IMR-90 (cell line): ENCODE measurements around the gene PIGN. TPM values are rescaled to one million over a fixed set of nuclear protein-coding genes. Genes with fewer than 3 reads are reported as not detected.

ENCODE experiments used
- ATAC-seq: fragments of 200-7000 bp; cut with Tn5 transposase; 2 replicates; pipeline ENCODE4 v1.9.1; 2020; ENCODE audit warnings: low read depth, mild to moderate bottlenecking, moderate library complexity
- BruUV-seq: library from RNA; stranded (reverse); fragments of 400-500 nt; replicated peaks from 2 replicates; lab custom pipeline; 2021; lab: Mats Ljungman, UMichigan
- CTCF ChIA-PET: fragments of 300-600 bp; formaldehyde crosslinking; extraction: SDS; loops from one replicate; lab custom pipeline; 2021; ENCODE audit warnings: antibody characterized with exemption; lab: Yijun Ruan, JAX
- POLR2A ChIA-PET: fragments of 300-600 bp; sonication (Branson Sonifier 250); formaldehyde crosslinking; loops from one replicate; lab custom pipeline; 2022; ENCODE audit warnings: antibody characterized with exemption; ENCODE audit not compliant: unreplicated experiment; lab: Charles Lee
- DNase-seq: peaks from one replicate; pipeline ENCODE4 v3.0.0; 2013
- H2AFZ ChIP-seq: replicated peaks from 2 replicates; pipeline ENCODE3; 2013; ENCODE audit warnings: low read length, mild to moderate bottlenecking; ENCODE audit not compliant: poor library complexity
- H2AK5ac ChIP-seq: 2 replicates; pipeline ENCODE4 v1.6.1; 2013; ENCODE audit warnings: low read depth, low read length, inconsistent platforms
- H2AK9ac ChIP-seq: replicated peaks from 2 replicates; pipeline ENCODE3; 2013; ENCODE audit warnings: mild to moderate bottlenecking, low read depth, low read length, moderate library complexity; ENCODE audit not compliant: poor library complexity
- H2BK120ac ChIP-seq: 2 replicates; pipeline ENCODE4 v1.6.1; 2013; ENCODE audit warnings: low read depth, low read length, inconsistent platforms
- H2BK15ac ChIP-seq: 3 replicates; pipeline ENCODE4 v1.6.1; 2013; ENCODE audit warnings: low read depth, low read length, inconsistent platforms
- H2BK20ac ChIP-seq: 2 replicates; pipeline ENCODE4 v1.6.1; 2013; ENCODE audit warnings: low read depth, mild to moderate bottlenecking, inconsistent platforms, low read length, moderate library complexity
- H2BK5ac ChIP-seq: 2 replicates; pipeline ENCODE4 v1.6.1; 2013; ENCODE audit warnings: mild to moderate bottlenecking, low read depth, low read length, inconsistent platforms; ENCODE audit not compliant: poor library complexity, severe bottlenecking
- H3K14ac ChIP-seq: replicated peaks from 2 replicates; pipeline ENCODE4 v1.6.1; 2013; ENCODE audit warnings: low read depth, low read length, inconsistent platforms
- H3K18ac ChIP-seq: 2 replicates; pipeline ENCODE4 v1.6.1; 2013; ENCODE audit warnings: low read depth, low read length, control low read depth
- H3K23ac ChIP-seq: 2 replicates; pipeline ENCODE4 v1.6.1; 2013; ENCODE audit warnings: low read depth, low read length, inconsistent platforms
- H3K27ac ChIP-seq: 2 replicates; pipeline ENCODE4 v1.5.1; 2013; ENCODE audit warnings: mild to moderate bottlenecking, control low read depth, low read length; ENCODE audit not compliant: insufficient read depth
- H3K27me3 ChIP-seq: 2 replicates; pipeline ENCODE4 v1.6.1; 2013; ENCODE audit warnings: low read length; ENCODE audit not compliant: control insufficient read depth, insufficient read depth
- H3K36me3 ChIP-seq: 2 replicates; pipeline ENCODE4 v1.6.1; 2013; ENCODE audit warnings: low read length, mixed read lengths; ENCODE audit not compliant: control insufficient read depth, insufficient read depth
- H3K4ac ChIP-seq: 2 replicates; pipeline ENCODE4 v1.6.1; 2013; ENCODE audit warnings: low read depth, low read length, inconsistent platforms
- H3K4me1 ChIP-seq: 2 replicates; pipeline ENCODE4 v1.6.1; 2013; ENCODE audit warnings: low read length, mixed read lengths; ENCODE audit not compliant: control insufficient read depth, insufficient read depth
- H3K4me2 ChIP-seq: 2 replicates; pipeline ENCODE4 v1.6.1; 2013; ENCODE audit warnings: low read depth, mild to moderate bottlenecking, control low read depth, low read length, moderate library complexity
- H3K4me3 ChIP-seq: 2 replicates; pipeline ENCODE4 v1.5.1; 2013; ENCODE audit warnings: low read depth, mild to moderate bottlenecking, control low read depth, low read length, moderate library complexity; ENCODE audit not compliant: insufficient read depth
- H3K56ac ChIP-seq: 2 replicates; pipeline ENCODE4 v1.6.1; 2013; ENCODE audit warnings: low read length, inconsistent platforms; ENCODE audit not compliant: insufficient read depth; ENCODE audit errors: extremely low read depth
- H3K79me1 ChIP-seq, 2 experiments: 2 replicates each; pipeline ENCODE4 v1.6.1; 2013; ENCODE audit warnings: low read length in 2 of 2, inconsistent platforms in 1 of 2, low read depth in 1 of 2
- H3K9ac ChIP-seq: 2 replicates; pipeline ENCODE4 v1.6.1; 2013; ENCODE audit warnings: low read depth, low read length, control low read depth
- H3K9me1 ChIP-seq: 2 replicates; pipeline ENCODE4 v1.6.1; 2013; ENCODE audit warnings: low read length, inconsistent platforms; ENCODE audit not compliant: insufficient read depth
- H3K9me3 ChIP-seq: 2 replicates; pipeline ENCODE4 v1.6.1; 2013; ENCODE audit warnings: low read length; ENCODE audit not compliant: control insufficient read depth, insufficient read depth
- H4K20me1 ChIP-seq: 2 replicates; pipeline ENCODE4 v1.6.1; 2013; ENCODE audit warnings: low read length, inconsistent platforms; ENCODE audit not compliant: insufficient read depth
- H4K5ac ChIP-seq: 2 replicates; pipeline ENCODE4 v1.6.1; 2013; ENCODE audit warnings: mild to moderate bottlenecking, low read depth, low read length, control low read depth
- H4K8ac ChIP-seq, 2 experiments: 2 replicates each; pipeline ENCODE4 v1.6.1; 2013; ENCODE audit warnings: low read depth in 2 of 2, low read length in 2 of 2, control low read depth in 1 of 2, inconsistent platforms in 1 of 2
- H4K91ac ChIP-seq: 2 replicates; pipeline ENCODE4 v1.6.1; 2013; ENCODE audit warnings: low read depth, low read length, inconsistent platforms; ENCODE audit not compliant: insufficient read depth
- BHLHE40 ChIP-seq: fragments of 150-350 bp; IDR thresholded peaks from 2 replicates; pipeline ENCODE4 v1.6.1; 2016; ENCODE audit warnings: mild to moderate bottlenecking, low read depth, low read length
- CHD1 ChIP-seq: IDR thresholded peaks from 2 replicates; pipeline ENCODE4 v1.6.1; 2012; ENCODE audit warnings: low read depth, low read length, improper control_type of control experiment
- CTCF ChIP-seq: conservative IDR thresholded peaks from 2 replicates; pipeline ENCODE4 v1.5.1; 2012; ENCODE audit warnings: mild to moderate bottlenecking, low read depth, low read length, improper control_type of control experiment
- ELK1 ChIP-seq: fragments of 150-350 bp; IDR thresholded peaks from 2 replicates; pipeline ENCODE4 v1.6.1; 2016; ENCODE audit warnings: low read depth, mild to moderate bottlenecking, low read length, moderate library complexity, borderline replicate concordance
- FOS ChIP-seq: fragments of 150-350 bp; IDR thresholded peaks from 2 replicates; pipeline ENCODE4 v1.6.1; 2016; ENCODE audit warnings: low read depth, low read length
- MAFK ChIP-seq: IDR thresholded peaks from 2 replicates; pipeline ENCODE4 v1.6.1; 2012; ENCODE audit warnings: low read depth, low read length, improper control_type of control experiment
- MAZ ChIP-seq: IDR thresholded peaks from 2 replicates; pipeline ENCODE4 v1.6.1; 2012; ENCODE audit warnings: low read depth, mild to moderate bottlenecking, low read length, improper control_type of control experiment, moderate library complexity, borderline replicate concordance
- MXI1 ChIP-seq: IDR thresholded peaks from 2 replicates; pipeline ENCODE4 v1.6.1; 2012; ENCODE audit warnings: low read depth, mild to moderate bottlenecking, low read length, moderate library complexity, borderline replicate concordance
- NFE2L2 ChIP-seq: fragments of 150-350 bp; IDR thresholded peaks from 2 replicates; pipeline ENCODE4 v1.6.1; 2016; ENCODE audit warnings: low read depth, mild to moderate bottlenecking, low read length
- POLR2A ChIP-seq: IDR thresholded peaks from 2 replicates; pipeline ENCODE4 v1.6.1; 2012; ENCODE audit warnings: mild to moderate bottlenecking, low read depth, low read length
- RAD21 ChIP-seq: IDR thresholded peaks from 2 replicates; pipeline ENCODE4 v1.6.1; 2012; ENCODE audit warnings: low read length, improper control_type of control experiment
- RCOR1 ChIP-seq: IDR thresholded peaks from 2 replicates; pipeline ENCODE4 v1.6.1; 2012; ENCODE audit warnings: mild to moderate bottlenecking, low read length, improper control_type of control experiment; ENCODE audit not compliant: insufficient replicate concordance
- RFX5 ChIP-seq: IDR thresholded peaks from 2 replicates; pipeline ENCODE4 v1.8.0; 2012; ENCODE audit warnings: low read depth, mild to moderate bottlenecking, low read length, moderate library complexity
- SMC3 ChIP-seq: fragments of 150-350 bp; IDR thresholded peaks from 2 replicates; pipeline ENCODE4 v1.6.1; 2016; ENCODE audit warnings: low read depth, mild to moderate bottlenecking, antibody characterized with exemption, low read length, moderate library complexity
- USF2 ChIP-seq: fragments of 150-350 bp; IDR thresholded peaks from 2 replicates; pipeline ENCODE4 v1.6.1; 2017; ENCODE audit warnings: mild to moderate bottlenecking, antibody characterized with exemption, low read length, low read depth
- whole genome bisulfite sequencing, 2 experiments: methylation state at CpG; one replicate each; pipeline versions ENCODE4 v1.1.5 to v1.1.7; 2013; ENCODE audit warnings: missing lambda C conversion rate in 2 of 2; ENCODE audit not compliant: insufficient read length in 1 of 2; ENCODE audit errors: extremely low coverage in 2 of 2; 5-methylcytosine and 5-hydroxymethylcytosine counted together
- dilution Hi-C: fragments of 300-500 bp; cut with HindIII; formaldehyde crosslinking; loops from one replicate; pipeline ENCODE4 v1.14.3; 2018; ENCODE audit warnings: low sequenced_read_pairs; ENCODE audit not compliant: unreplicated experiment
- in situ Hi-C: fragments of 300-500 bp; cut with MboI; formaldehyde crosslinking; loops from 3 replicates; pipeline ENCODE4 v1.14.3; 2019; ENCODE audit warnings: low sequenced_read_pairs, inconsistent platforms, mixed read lengths
- intact Hi-C: fragments of 100-400 bp; cut with micrococcal nuclease; formaldehyde crosslinking; loops from 2 replicates; pipeline ENCODE4 v1.10.0; 2022
- polyA plus RNA-seq, 3 experiments: library from polyadenylated mRNA; depleted of rRNA; stranded (reverse); fragments of >200 nt; gene quantifications; 2 replicates each; pipeline ENCODE4 v1.2.3, GENCODE V29; 2012; ENCODE audit warnings: low replicate concordance in 1 of 3
- total RNA-seq: library from RNA; depleted of rRNA; stranded (reverse); fragments of >200 nt; gene quantifications from 2 replicates; pipeline ENCODE4 v1.2.3, GENCODE V29; 2012

Gene PIGN
- total and polyA plus RNA-seq, 2 of the 4 experiments (the other 2 are of a cell fraction) = 9.0 to 17.9 TPM

DNA sequence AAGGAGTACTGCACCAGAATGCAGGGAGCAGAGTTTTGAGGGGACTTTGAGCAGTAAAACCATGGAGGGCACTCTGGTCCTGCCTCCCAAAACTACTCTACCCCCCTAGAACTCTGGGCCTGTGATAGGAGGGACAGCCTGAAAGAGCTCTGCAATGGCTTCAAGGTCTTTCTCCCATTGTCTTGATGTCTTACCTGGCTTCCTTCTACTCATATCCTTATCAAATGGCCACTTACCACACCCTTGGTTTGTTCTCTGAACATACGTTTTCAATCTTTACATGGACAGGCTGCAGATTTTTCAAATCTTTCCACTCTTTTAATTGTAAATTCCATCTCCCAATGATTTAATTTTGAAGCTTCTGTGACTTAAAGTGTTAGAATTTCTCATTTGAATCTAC lies 27.9 kb upstream of the PIGN start:
- H3K14ac ChIP-seq = no peak overlapping the region
- H3K23ac ChIP-seq = no peak overlapping the region
- no peak overlapping the region for H2BK120ac ChIP-seq
- H3K4me1 ChIP-seq = no peaks in the 10 kb centered on the region
- TF ChIP-seq POLR2A (no peak), MAZ (no peak), CHD1 (no peak), RFX5 (no peak), RCOR1 (no peak), ELK1 (no peak), SMC3 (no peak), RAD21 (no peak), MXI1 (no peak), MAFK (no peak), BHLHE40 (no peak), FOS (no peak), NFE2L2 (no peak), USF2 (no peak), CTCF (no peak)
- H2BK5ac ChIP-seq = no peak overlapping the region
- H2AFZ ChIP-seq = no peak overlapping the region
- H3K18ac ChIP-seq = no peak overlapping the region
- H3K56ac ChIP-seq = no peak overlapping the region
- H4K5ac ChIP-seq = no peak overlapping the region
- ATAC-seq (no peak), DNase-seq (no peak)
- no peak overlapping the region for H2BK15ac ChIP-seq
- no TSS peak for BruUV-seq
- no peak overlapping the region for H2AK9ac ChIP-seq
- no peak overlapping the region for H4K91ac ChIP-seq
- peaks cover 18 to 28% of the 10 kb centered on the region in 2 experiments; a peak in 3 of 4 replicates for H3K79me1 ChIP-seq
- intact Hi-C loops = no loop called here
- no peak overlapping the region for H3K4ac ChIP-seq
- H3K9me3 ChIP-seq = no peaks in the 10 kb centered on the region
- no peak overlapping the region for H2AK5ac ChIP-seq
- H3K27me3 ChIP-seq = no peaks in the 10 kb centered on the region
- in situ Hi-C loops = no loop called here
- no peak overlapping the region for H2BK20ac ChIP-seq
- dilution Hi-C loops = no loop called here
- H3K36me3 ChIP-seq = peaks cover 9% of the 10 kb centered on the region
- no peak overlapping the region for H3K9ac ChIP-seq
- ChIA-PET POLR2A (no interaction called here), CTCF (interaction anchor here (1.6 kb wide), 1 partner anchor 11 kb away, joined by 5 read pairs; no protein-coding TSS in a partner anchor)
- H4K20me1 ChIP-seq = no peaks in the 10 kb centered on the region; the same call in 1 of the 2 replicates
- WGBS, 2 experiments = no CpG with 5 or more reads among the region's 1 CpG
- H3K27ac ChIP-seq = no peak overlapping the region
- no peak overlapping the region for H4K8ac ChIP-seq
- H3K4me2 ChIP-seq = no peak overlapping the region
- H3K9me1 ChIP-seq = 0 out of 2 replicates have a peak, but pooled peaks cover 5% of the 10 kb centered on the region
- H3K4me3 ChIP-seq = no peak overlapping the region
